ENCODE results near the gene ADPRM.
"Not testable (repeated sequence)": the region's sequence is repeated elsewhere in the genome, so short reads cannot be mapped to it uniquely, and the experiment has no call there.

GRCh38 chr17:10695875-10696407 is 1.5 kb upstream of the ADPRM start:
- TF ChIP-seq, protein P1, sequence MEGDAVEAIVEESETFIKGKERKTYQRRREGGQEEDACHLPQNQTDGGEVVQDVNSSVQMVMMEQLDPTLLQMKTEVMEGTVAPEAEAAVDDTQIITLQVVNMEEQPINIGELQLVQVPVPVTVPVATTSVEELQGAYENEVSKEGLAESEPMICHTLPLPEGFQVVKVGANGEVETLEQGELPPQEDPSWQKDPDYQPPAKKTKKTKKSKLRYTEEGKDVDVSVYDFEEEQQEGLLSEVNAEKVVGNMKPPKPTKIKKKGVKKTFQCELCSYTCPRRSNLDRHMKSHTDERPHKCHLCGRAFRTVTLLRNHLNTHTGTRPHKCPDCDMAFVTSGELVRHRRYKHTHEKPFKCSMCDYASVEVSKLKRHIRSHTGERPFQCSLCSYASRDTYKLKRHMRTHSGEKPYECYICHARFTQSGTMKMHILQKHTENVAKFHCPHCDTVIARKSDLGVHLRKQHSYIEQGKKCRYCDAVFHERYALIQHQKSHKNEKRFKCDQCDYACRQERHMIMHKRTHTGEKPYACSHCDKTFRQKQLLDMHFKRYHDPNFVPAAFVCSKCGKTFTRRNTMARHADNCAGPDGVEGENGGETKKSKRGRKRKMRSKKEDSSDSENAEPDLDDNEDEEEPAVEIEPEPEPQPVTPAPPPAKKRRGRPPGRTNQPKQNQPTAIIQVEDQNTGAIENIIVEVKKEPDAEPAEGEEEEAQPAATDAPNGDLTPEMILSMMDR (conservative IDR thresholded peaks at IDR 0.05; ENCODE audit: low read depth, low read length): not testable (repeated sequence)
- not testable (repeated sequence) for TF ChIP-seq EZH2phosphoT487 (IDR thresholded peaks at IDR 0.05; ENCODE audit: borderline replicate concordance, low read length); EZH2 (IDR thresholded peaks at IDR 0.05; ENCODE audit: low read length, unreplicated experiment)

All from PC-3 (cell line).